ENCODE data around the gene GRK1.
A peak's percentile ranks its signal among the peaks of the same experiment; 100 is the strongest.

Gene GRK1

DNA sequence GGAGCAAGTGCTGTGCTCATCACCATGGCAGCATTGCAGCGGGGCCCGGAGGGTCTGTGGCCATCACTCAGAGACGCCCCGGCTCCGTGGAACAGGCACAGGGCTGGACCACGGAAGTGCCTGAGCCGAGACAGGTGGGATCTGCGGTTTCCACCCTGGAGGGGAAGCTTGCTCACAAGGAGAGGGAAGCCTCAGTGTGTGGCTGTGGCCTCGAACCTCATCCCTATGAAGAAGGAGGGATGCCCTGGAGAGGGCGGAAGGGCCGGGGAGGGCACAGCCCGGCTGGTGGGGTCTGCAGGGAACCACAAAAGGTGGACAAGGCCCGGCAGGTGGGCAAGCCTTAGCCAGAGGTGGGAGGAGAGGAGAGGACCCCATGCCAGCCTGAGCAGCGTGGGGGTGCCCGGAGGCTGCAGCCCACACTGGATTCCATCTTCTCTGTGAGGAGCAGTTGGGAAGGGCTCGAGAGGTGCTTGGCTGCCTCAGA is 61.6 kb downstream of the GRK1 start:
- DNase-seq: peak; percentile 10
- Histone ChIP-seq H3K4me1 (no peaks in the 10 kb centered on the region), H3K9me3 (no peaks in the 10 kb centered on the region; the same call in 1 of the 2 replicates), H3K36me3 (no peaks in the 10 kb centered on the region), H3K27me3 (peaks cover 31% of the 10 kb centered on the region), H3K4me3 (ENCODE audit: low read depth, low read length) (no peak overlapping the region)
- TF ChIP-seq, protein P1, sequence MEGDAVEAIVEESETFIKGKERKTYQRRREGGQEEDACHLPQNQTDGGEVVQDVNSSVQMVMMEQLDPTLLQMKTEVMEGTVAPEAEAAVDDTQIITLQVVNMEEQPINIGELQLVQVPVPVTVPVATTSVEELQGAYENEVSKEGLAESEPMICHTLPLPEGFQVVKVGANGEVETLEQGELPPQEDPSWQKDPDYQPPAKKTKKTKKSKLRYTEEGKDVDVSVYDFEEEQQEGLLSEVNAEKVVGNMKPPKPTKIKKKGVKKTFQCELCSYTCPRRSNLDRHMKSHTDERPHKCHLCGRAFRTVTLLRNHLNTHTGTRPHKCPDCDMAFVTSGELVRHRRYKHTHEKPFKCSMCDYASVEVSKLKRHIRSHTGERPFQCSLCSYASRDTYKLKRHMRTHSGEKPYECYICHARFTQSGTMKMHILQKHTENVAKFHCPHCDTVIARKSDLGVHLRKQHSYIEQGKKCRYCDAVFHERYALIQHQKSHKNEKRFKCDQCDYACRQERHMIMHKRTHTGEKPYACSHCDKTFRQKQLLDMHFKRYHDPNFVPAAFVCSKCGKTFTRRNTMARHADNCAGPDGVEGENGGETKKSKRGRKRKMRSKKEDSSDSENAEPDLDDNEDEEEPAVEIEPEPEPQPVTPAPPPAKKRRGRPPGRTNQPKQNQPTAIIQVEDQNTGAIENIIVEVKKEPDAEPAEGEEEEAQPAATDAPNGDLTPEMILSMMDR (IDR thresholded peaks at IDR 0.05; ENCODE audit: low read depth, low read length): no peak

DNA sequence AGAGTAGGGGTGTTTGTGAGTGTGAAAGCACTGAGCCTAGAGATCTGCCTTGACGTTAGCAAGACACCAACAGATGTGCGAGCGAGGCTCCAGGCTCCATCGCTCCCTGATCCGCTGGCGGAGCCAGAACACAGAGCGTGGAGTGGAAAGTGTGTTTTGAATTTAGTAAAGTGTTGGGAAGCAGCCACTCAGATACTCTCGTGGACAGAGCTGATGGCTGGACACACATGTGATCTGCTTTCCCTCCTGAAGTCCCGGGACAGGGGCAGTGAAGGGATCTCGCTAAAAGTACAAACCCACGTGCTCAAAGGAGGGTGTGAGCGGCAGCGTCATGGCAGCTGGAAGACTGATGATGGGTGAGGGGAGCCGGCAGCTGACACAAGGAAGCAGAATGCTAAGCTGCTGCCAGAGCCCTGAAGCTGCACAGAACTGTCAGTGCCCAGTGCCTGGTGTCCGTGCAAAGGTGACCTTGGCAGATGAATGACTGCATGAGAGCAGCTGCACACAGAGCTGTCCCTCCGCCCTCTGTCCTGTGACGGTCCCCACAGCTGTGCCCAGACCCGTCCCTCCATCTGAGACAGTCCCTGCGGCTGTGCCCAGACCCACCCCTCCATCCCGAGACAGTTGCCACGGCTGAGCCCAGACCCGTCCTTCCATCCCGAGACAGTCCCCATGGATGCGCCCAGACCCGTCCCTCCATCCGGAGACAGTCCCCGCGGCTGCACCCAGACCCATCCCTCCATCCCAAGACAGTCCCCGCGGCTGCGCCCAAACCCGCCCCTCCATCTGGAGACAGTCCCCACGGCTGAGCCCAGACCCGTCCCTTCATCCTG is 62.4 kb downstream of the GRK1 start:
- TF ChIP-seq, protein P1 (IDR thresholded peaks at IDR 0.05; ENCODE audit: low read depth, low read length): no peak
- no peaks in the 10 kb centered on the region for H3K4me1 ChIP-seq
- peak; percentile 53 for DNase-seq
- peak overlapping the region; percentile 19; the same call in 1 of the 2 replicates for H3K4me3 ChIP-seq (ENCODE audit: low read depth, low read length)
- peaks cover 31% of the 10 kb centered on the region for H3K27me3 ChIP-seq
- no peaks in the 10 kb centered on the region for H3K36me3 ChIP-seq
- H3K9me3 ChIP-seq: no peaks in the 10 kb centered on the region; the same call in 1 of the 2 replicates

DNA sequence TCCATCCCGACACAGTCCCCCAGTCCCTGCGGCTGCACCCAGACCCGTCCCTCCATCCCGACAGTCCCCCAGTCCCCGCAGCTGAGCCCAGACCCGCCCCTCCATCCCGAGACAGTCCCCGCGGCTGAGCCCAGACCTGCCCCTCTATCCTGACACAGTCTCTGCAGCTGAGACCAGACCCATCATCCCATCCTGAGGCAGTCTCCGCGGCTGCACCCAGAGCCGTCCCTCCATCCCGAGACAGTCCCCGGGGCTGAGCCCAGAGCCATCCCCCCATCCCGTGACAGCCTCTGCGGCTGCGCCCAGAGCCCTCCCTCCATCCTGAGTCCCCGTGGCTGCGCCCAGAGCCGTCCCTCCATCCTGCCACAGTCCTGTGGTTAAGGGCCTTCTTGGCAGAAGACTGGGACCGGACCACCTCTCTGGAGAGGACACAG is 63.3 kb downstream of the GRK1 start:
- peaks cover 31% of the 10 kb centered on the region for H3K27me3 ChIP-seq
- H3K4me1 ChIP-seq: no peaks in the 10 kb centered on the region
- H3K4me3 ChIP-seq (ENCODE audit: low read depth, low read length): no peak overlapping the region
- no peaks in the 10 kb centered on the region; the same call in 1 of the 2 replicates for H3K9me3 ChIP-seq
- H3K36me3 ChIP-seq: no peaks in the 10 kb centered on the region
- DNase-seq: peak; percentile 26
- TF ChIP-seq, protein P1 (IDR thresholded peaks at IDR 0.05; ENCODE audit: low read depth, low read length): no peak

DNA sequence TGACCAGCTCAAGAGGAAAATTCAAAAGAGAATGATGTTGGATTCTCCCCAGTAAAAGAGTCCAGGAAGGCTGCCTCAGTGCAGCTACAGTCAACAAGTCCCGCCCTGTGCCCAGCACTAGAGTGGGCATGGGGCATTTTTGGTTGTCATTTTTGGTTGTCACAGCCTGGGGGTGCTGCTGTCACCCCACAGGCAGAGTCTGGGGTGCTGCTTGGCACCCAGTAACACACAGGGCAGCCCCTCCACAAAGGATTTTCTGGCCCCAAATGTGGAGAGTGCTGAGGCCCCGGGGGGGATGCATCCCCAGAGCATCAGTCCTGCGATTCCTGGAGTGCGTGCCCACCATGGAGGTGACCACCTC is 63.8 kb downstream of the GRK1 start:
- Histone ChIP-seq H3K4me1 (no peaks in the 10 kb centered on the region), H3K27me3 (peaks cover 31% of the 10 kb centered on the region), H3K4me3 (ENCODE audit: low read depth, low read length) (no peak overlapping the region), H3K36me3 (no peaks in the 10 kb centered on the region), H3K9me3 (no peaks in the 10 kb centered on the region; the same call in 1 of the 2 replicates)
- peak; percentile 4 for DNase-seq
- TF ChIP-seq, protein P1 (IDR thresholded peaks at IDR 0.05; ENCODE audit: low read depth, low read length): no peak; the same call in 1 of the 2 replicates

DNA sequence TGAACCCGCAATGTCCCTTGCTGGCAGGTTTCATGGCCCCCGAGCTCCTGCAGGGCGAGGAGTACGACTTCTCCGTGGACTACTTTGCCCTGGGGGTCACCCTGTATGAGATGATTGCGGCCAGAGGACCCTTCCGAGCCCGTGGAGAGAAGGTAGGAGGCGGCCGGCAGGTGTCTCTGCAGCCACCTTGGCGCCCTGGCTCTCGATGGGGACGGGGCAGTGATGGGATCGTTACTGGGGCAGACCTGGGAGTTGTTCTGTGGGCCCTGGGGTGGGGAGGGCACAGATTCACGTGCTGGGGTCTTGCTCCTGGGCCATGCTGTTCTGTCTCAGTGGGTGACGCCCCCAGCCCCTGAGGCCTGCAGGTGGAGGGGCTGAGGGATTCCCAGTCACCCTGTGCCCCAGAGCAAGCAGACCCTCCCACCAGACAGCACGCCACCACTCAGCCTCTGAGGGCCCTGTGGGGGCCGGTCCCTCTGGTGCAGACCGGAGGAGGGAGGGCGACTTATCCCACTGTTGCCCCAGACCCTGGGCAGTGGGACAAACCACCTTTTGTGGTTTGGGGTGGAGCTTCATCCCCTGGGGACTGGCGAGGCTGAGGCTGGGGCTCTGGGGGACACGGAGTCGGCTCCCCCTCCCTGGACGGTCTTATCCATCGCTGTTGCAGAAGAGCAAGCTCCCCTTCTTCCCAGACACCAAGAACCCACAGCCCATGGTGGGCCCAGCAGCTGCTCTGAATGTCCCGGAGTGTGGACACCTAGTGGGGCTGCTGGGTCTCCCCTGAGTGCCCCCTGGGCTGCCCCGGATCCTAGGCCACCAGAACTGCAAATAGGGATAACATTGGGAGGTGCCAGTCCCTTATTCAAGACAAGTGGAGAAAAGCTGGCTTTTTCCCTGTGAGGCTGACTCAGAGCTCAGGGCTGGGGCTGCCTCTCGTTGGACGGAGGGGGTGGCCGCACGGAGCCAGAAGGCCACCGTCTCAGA is 64.5 kb downstream of the GRK1 start:
- peaks cover 31% of the 10 kb centered on the region for H3K27me3 ChIP-seq
- peak; percentile 4 for DNase-seq
- no peaks in the 10 kb centered on the region for H3K36me3 ChIP-seq
- H3K4me3 ChIP-seq (ENCODE audit: low read depth, low read length): no peak overlapping the region
- H3K4me1 ChIP-seq: no peaks in the 10 kb centered on the region
- H3K9me3 ChIP-seq: no peaks in the 10 kb centered on the region; the same call in 1 of the 2 replicates
- TF ChIP-seq, protein P1 (IDR thresholded peaks at IDR 0.05; ENCODE audit: low read depth, low read length): no peak
